ENCODE data around the gene ABCA12. TPM values are rescaled to one million over a fixed set of nuclear protein-coding genes. Genes with fewer than 3 reads are reported as not detected.

Gene ABCA12
- total RNA-seq, 1 donor from 2014 or later = 8.9 TPM

GRCh38 chr2:215029936-215030335 is 108.5 kb downstream of the ABCA12 start:
- TF ChIP-seq, protein P1, sequence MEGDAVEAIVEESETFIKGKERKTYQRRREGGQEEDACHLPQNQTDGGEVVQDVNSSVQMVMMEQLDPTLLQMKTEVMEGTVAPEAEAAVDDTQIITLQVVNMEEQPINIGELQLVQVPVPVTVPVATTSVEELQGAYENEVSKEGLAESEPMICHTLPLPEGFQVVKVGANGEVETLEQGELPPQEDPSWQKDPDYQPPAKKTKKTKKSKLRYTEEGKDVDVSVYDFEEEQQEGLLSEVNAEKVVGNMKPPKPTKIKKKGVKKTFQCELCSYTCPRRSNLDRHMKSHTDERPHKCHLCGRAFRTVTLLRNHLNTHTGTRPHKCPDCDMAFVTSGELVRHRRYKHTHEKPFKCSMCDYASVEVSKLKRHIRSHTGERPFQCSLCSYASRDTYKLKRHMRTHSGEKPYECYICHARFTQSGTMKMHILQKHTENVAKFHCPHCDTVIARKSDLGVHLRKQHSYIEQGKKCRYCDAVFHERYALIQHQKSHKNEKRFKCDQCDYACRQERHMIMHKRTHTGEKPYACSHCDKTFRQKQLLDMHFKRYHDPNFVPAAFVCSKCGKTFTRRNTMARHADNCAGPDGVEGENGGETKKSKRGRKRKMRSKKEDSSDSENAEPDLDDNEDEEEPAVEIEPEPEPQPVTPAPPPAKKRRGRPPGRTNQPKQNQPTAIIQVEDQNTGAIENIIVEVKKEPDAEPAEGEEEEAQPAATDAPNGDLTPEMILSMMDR (conservative IDR thresholded peaks at IDR 0.05) = no peak
- no peak overlapping the region for H3K4me3 Mint-ChIP-seq
- H3K9me3 Mint-ChIP-seq = no peaks in the 10 kb centered on the region
- H3K27ac Mint-ChIP-seq = no peak overlapping the region
- peaks cover 3% of the 10 kb centered on the region for H3K36me3 Mint-ChIP-seq
- H3K4me1 Mint-ChIP-seq (ENCODE audit: unreplicated experiment) = no peaks in the 10 kb centered on the region
- DNase-seq (ENCODE audit: extremely low spot score, unreplicated experiment) = no peak
- no peaks in the 10 kb centered on the region for H3K27me3 Mint-ChIP-seq

DNA sequence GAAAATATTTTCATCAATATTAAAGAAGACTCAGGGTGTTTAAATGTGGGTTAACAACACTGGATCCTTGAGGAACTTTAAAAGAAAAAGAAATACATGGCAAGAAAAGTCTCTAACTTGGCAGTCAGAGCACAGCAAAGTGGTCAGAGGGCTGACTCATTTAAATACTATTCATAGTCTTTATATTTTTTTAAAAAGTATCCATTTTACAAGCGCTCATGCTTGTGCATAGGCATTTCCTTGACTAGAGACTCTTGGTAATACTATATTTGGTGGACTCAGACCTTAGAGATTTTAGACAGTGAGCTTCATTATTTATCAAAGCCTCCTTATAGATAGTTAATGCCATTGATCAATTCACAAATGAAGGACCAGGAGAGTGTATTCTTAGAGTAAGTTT is 110.2 kb downstream of the ABCA12 start:
- TF ChIP-seq, protein P1 (conservative IDR thresholded peaks at IDR 0.05) = no peak
- H3K4me3 Mint-ChIP-seq = no peak overlapping the region
- no peak for DNase-seq (ENCODE audit: extremely low spot score, unreplicated experiment)
- no peaks in the 10 kb centered on the region for H3K9me3 Mint-ChIP-seq
- peaks cover 3% of the 10 kb centered on the region for H3K36me3 Mint-ChIP-seq
- H3K27ac Mint-ChIP-seq = no peak overlapping the region
- H3K27me3 Mint-ChIP-seq = no peaks in the 10 kb centered on the region
- no peaks in the 10 kb centered on the region for H3K4me1 Mint-ChIP-seq (ENCODE audit: unreplicated experiment)

- Mint-ChIP-seq H3K36me3 (peaks cover 3% of the 10 kb centered on the region), H3K27me3 (no peaks in the 10 kb centered on the region), H3K4me1 (ENCODE audit: unreplicated experiment) (no peaks in the 10 kb centered on the region), H3K4me3 (no peak overlapping the region), H3K9me3 (no peaks in the 10 kb centered on the region), H3K27ac (no peak overlapping the region)
- TF ChIP-seq, protein P1 (conservative IDR thresholded peaks at IDR 0.05) = no peak
- DNase-seq (ENCODE audit: extremely low spot score, unreplicated experiment) = no peak
Observed at GRCh38 chr2:215027779-215028178, 110.6 kb downstream of the ABCA12 start.

- Mint-ChIP-seq H3K36me3 (no peaks in the 10 kb centered on the region), H3K27ac (no peak overlapping the region), H3K4me1 (ENCODE audit: unreplicated experiment) (no peaks in the 10 kb centered on the region), H3K27me3 (no peaks in the 10 kb centered on the region), H3K4me3 (no peak overlapping the region), H3K9me3 (no peaks in the 10 kb centered on the region)
- TF ChIP-seq, protein P1 (conservative IDR thresholded peaks at IDR 0.05) = no peak
- DNase-seq (ENCODE audit: extremely low spot score, unreplicated experiment) = no peak
Observed at GRCh38 chr2:215022910-215023309, 115.5 kb downstream of the ABCA12 start.

DNA sequence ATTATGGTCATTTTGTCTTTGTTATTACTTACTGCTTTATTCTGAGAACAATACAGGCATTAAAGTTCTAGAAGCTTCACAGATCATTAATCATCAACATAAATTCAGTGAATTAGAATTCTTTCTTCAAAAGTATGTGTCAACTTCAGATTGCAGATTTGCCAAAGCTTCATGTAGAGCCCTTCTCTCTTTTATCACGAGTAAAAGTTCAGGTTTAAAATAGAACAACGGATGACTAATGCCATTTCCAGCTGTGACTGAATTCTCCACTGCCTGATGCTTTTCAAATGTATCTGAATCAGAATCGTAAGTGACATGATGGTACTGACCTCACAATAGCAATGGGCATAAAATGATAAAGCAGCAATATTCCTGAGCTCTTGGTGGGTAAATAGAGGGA is 116.0 kb downstream of the ABCA12 start:
- H3K27ac Mint-ChIP-seq = no peak overlapping the region

More for the DNA sequence above, 116.0 kb downstream of the ABCA12 start:
- no peaks in the 10 kb centered on the region for H3K4me1 Mint-ChIP-seq (ENCODE audit: unreplicated experiment)
- TF ChIP-seq, protein P1 (conservative IDR thresholded peaks at IDR 0.05) = no peak
- H3K27me3 Mint-ChIP-seq = no peaks in the 10 kb centered on the region
- no peaks in the 10 kb centered on the region for H3K36me3 Mint-ChIP-seq
- DNase-seq (ENCODE audit: extremely low spot score, unreplicated experiment) = no peak
- H3K9me3 Mint-ChIP-seq = no peaks in the 10 kb centered on the region
- H3K4me3 Mint-ChIP-seq = no peak overlapping the region
